ENCODE measurements around the gene PCDHGA5.

DNA sequence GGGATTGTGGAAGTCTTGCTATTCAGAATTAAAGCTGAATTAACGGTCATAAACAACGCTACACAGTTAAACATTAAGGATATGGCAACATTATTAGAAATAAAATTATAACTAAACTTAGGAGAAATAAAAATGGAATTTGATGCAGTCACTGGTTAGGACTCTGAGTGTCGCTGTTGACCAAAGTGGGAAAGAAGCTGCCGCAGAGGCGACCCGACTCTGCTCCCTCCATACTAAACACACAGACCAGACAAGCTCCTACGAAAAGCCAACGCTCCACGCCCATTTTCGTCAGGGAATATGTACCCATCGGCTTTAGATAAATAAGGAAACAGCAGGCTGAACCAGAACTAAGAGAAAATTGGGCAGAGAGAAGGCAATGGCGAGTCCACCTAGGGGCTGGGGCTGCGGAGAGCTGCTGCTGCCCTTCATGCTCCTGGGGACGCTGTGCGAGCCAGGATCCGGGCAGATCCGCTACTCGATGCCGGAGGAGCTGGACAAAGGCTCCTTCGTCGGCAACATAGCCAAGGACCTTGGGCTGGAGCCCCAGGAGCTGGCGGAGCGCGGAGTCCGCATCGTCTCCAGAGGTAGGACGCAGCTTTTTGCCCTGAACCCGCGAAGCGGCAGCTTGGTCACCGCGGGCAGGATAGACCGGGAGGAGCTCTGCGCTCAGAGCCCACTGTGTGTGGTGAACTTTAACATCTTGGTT is at the start of gene PCDHGA5:
- TF ChIP-seq POLR2A (IDR thresholded peaks at IDR 0.05) = no peak
- TF ChIP-seq, protein P1, sequence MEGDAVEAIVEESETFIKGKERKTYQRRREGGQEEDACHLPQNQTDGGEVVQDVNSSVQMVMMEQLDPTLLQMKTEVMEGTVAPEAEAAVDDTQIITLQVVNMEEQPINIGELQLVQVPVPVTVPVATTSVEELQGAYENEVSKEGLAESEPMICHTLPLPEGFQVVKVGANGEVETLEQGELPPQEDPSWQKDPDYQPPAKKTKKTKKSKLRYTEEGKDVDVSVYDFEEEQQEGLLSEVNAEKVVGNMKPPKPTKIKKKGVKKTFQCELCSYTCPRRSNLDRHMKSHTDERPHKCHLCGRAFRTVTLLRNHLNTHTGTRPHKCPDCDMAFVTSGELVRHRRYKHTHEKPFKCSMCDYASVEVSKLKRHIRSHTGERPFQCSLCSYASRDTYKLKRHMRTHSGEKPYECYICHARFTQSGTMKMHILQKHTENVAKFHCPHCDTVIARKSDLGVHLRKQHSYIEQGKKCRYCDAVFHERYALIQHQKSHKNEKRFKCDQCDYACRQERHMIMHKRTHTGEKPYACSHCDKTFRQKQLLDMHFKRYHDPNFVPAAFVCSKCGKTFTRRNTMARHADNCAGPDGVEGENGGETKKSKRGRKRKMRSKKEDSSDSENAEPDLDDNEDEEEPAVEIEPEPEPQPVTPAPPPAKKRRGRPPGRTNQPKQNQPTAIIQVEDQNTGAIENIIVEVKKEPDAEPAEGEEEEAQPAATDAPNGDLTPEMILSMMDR (IDR thresholded peaks at IDR 0.05) = peak in 6 of 12 donors; percentile 5 to 22 (median 17)
